ENCODE measurements around the gene FYB1.
"Not testable (repeated sequence)": the region's sequence is repeated elsewhere in the genome, so short reads cannot be mapped to it uniquely, and the experiment has no call there.

The FYB1 gene

GRCh38 chr5:39226558-39226957 lies 7.2 kb upstream of the FYB1 start:
- DNase-seq (ENCODE audit: low read depth): no peak

GRCh38 chr5:39226100-39226451 lies 6.7 kb upstream of the FYB1 start:
- no peak for DNase-seq (ENCODE audit: low read depth)

- DNase-seq (ENCODE audit: low read depth): no peak
Measured at GRCh38 chr5:39225405-39226099, 6.2 kb upstream of the FYB1 start.

GRCh38 chr5:39224196-39224761 lies 4.9 kb upstream of the FYB1 start:
- DNase-seq (ENCODE audit: low read depth): no peak

- no peak for DNase-seq (ENCODE audit: low read depth)
Measured at GRCh38 chr5:39223565-39224156, 4.3 kb upstream of the FYB1 start.

GRCh38 chr5:39221671-39222070 lies 2.3 kb upstream of the FYB1 start:
- DNase-seq (ENCODE audit: low read depth): not testable (repeated sequence)

- DNase-seq (ENCODE audit: low read depth): no peak
Measured at GRCh38 chr5:39220280-39221030, 1.1 kb upstream of the FYB1 start.

GRCh38 chr5:39218482-39219402 lies 621 bp downstream of the FYB1 start:
- DNase-seq (ENCODE audit: low read depth): no peak

- DNase-seq (ENCODE audit: low read depth): peak; percentile 60
Measured at GRCh38 chr5:39217365-39218281, 1.7 kb downstream of the FYB1 start.

- no peak for DNase-seq (ENCODE audit: low read depth)
Measured at GRCh38 chr5:39216631-39217030, 2.7 kb downstream of the FYB1 start.

- DNase-seq (ENCODE audit: low read depth): no peak
Measured at GRCh38 chr5:39215857-39216256, 3.5 kb downstream of the FYB1 start.

- no peak for DNase-seq (ENCODE audit: low read depth)
Measured at GRCh38 chr5:39214912-39215709, 4.3 kb downstream of the FYB1 start.

- no peak for DNase-seq (ENCODE audit: low read depth)
Measured at GRCh38 chr5:39213447-39214207, 5.7 kb downstream of the FYB1 start.

GRCh38 chr5:39211773-39212172 lies 7.6 kb downstream of the FYB1 start:
- no peak for DNase-seq (ENCODE audit: low read depth)

- DNase-seq (ENCODE audit: low read depth): peak; percentile 61
Measured at GRCh38 chr5:39209924-39210323, 9.4 kb downstream of the FYB1 start.

GRCh38 chr5:39208471-39208870 lies 10.9 kb downstream of the FYB1 start:
- no peak for DNase-seq (ENCODE audit: low read depth)

GRCh38 chr5:39207345-39208045 lies 11.9 kb downstream of the FYB1 start:
- DNase-seq (ENCODE audit: low read depth): no peak

GRCh38 chr5:39206630-39207321 lies 12.6 kb downstream of the FYB1 start:
- DNase-seq (ENCODE audit: low read depth): no peak
